Keratinocyte (primary cell): Measurements from ENCODE around the gene LHX5. TPM values are rescaled to one million over a fixed set of nuclear protein-coding genes. Genes with fewer than 3 reads are reported as not detected.

Experiments
- DNase-seq: peaks from one replicate; pipeline ENCODE4 v3.0.0-alpha.2; 2011; ENCODE audit warnings: low read depth, missing footprints, low spot score
- FAIRE-seq: peaks from 2 replicates; lab custom pipeline; 2011; peaks lifted over from hg19 to GRCh38; lab: Jason Lieb, UNC
- H2AFZ ChIP-seq: 2 replicates; pipeline ENCODE4 v1.6.0; 2012; ENCODE audit warnings: low read length, control low read depth, inconsistent platforms; ENCODE audit not compliant: control insufficient read depth
- H3K27ac ChIP-seq: 2 replicates; pipeline ENCODE4 v1.5.1; 2011; ENCODE audit warnings: low read length; ENCODE audit not compliant: control insufficient read depth, insufficient read depth
- H3K27me3 ChIP-seq: 3 replicates; pipeline ENCODE4 v1.6.0; 2011; ENCODE audit warnings: low read length; ENCODE audit not compliant: control insufficient read depth, insufficient read depth; ENCODE audit errors: extremely low read depth
- H3K36me3 ChIP-seq, 2 experiments: 2 replicates in 1 of 2; 3 replicates in 1 of 2; pipeline ENCODE4 v1.5.1; 2011; ENCODE audit warnings: low read length in 2 of 2, mild to moderate bottlenecking in 1 of 2; ENCODE audit not compliant: control insufficient read depth in 2 of 2, insufficient read depth in 2 of 2; ENCODE audit errors: extremely low read depth in 1 of 2
- H3K4me1 ChIP-seq: 3 replicates; pipeline ENCODE4 v1.5.1; 2011; ENCODE audit warnings: low read length; ENCODE audit not compliant: control insufficient read depth, insufficient read depth; ENCODE audit errors: extremely low read depth
- H3K4me2 ChIP-seq: 3 replicates; pipeline ENCODE4 v1.6.0; 2011; ENCODE audit warnings: low read depth, low read length; ENCODE audit not compliant: control insufficient read depth, insufficient read depth; ENCODE audit errors: extremely low read depth
- H3K4me3 ChIP-seq, 3 experiments: fragments of 200-600 bp in 1 of 3; sonication (generic) in 1 of 3; 2 replicates in 2 of 3; 3 replicates in 1 of 3; pipeline ENCODE4 v1.5.1; 2011 to 2016; ENCODE audit warnings: low read length in 3 of 3, mild to moderate bottlenecking in 3 of 3, control low read depth in 2 of 3, inconsistent platforms in 1 of 3, low read depth in 1 of 3, mixed read lengths in 1 of 3, mixed run types in 1 of 3, moderate library complexity in 1 of 3; ENCODE audit not compliant: control insufficient read depth in 2 of 3, insufficient read depth in 2 of 3; ENCODE audit errors: extremely low read depth in 1 of 3
- H3K79me2 ChIP-seq: 2 replicates; pipeline ENCODE4 v1.6.0; 2012; ENCODE audit warnings: low read length; ENCODE audit not compliant: control insufficient read depth, insufficient read depth
- H3K9ac ChIP-seq: 3 replicates; pipeline ENCODE4 v1.6.0; 2011; ENCODE audit warnings: low read length; ENCODE audit not compliant: control insufficient read depth, insufficient read depth; ENCODE audit errors: extremely low read depth
- H3K9me1 ChIP-seq: 3 replicates; pipeline ENCODE4 v1.6.0; 2011; ENCODE audit warnings: low read length; ENCODE audit not compliant: control insufficient read depth, insufficient read depth; ENCODE audit errors: extremely low read depth
- H3K9me3 ChIP-seq: 2 replicates; pipeline ENCODE4 v1.5.1; 2012; ENCODE audit warnings: low read depth, low read length; ENCODE audit not compliant: control insufficient read depth
- H4K20me1 ChIP-seq: 3 replicates; pipeline ENCODE4 v1.6.0; 2011; ENCODE audit warnings: low read length; ENCODE audit not compliant: control insufficient read depth, insufficient read depth; ENCODE audit errors: extremely low read depth
- CTCF ChIP-seq, 3 experiments: IDR thresholded peaks in 1 of 3; conservative IDR thresholded peaks in 1 of 3; optimal IDR thresholded peaks in 1 of 3; 2 replicates in 2 of 3; 3 replicates in 1 of 3; pipeline versions ENCODE3 to v1.5.1; 2011; ENCODE audit warnings: low read length in 3 of 3, mild to moderate bottlenecking in 3 of 3, moderate library complexity in 2 of 3, control low read depth in 1 of 3, inconsistent platforms in 1 of 3; ENCODE audit not compliant: insufficient read depth in 2 of 3; ENCODE audit errors: extremely low read depth in 1 of 3
- EZH2 ChIP-seq: IDR thresholded peaks from one replicate; pipeline ENCODE4 v1.6.1; 2012; ENCODE audit warnings: inconsistent platforms, mild to moderate bottlenecking, low read length, moderate library complexity
- dilution Hi-C: fragments of 300-500 bp; cut with MboI; formaldehyde crosslinking; loops from one replicate; pipeline ENCODE4 v1.7.0; 2020; ENCODE audit warnings: low sequenced_read_pairs; ENCODE audit not compliant: extremely low pct_ligation_motif_present
- polyA plus RNA-seq, 5 experiments: library from polyadenylated mRNA; depleted of rRNA in 3 of 5; stranded (reverse) in 3 of 5; stranded (forward) in 1 of 5; unstranded in 1 of 5; fragments of >200 nt; gene quantifications; 1 replicate in 1 of 5; 2 replicates in 3 of 5; 3 replicates in 1 of 5; pipeline versions ENCODE4 v1.2.1 to v1.2.3, GENCODE V29; 2011 to 2012; ENCODE audit warnings: missing spikeins in 2 of 5, low read depth in 1 of 5, low replicate concordance in 1 of 5

LHX5 gene
- polyA plus RNA-seq, 1 donor (not counting 4 experiments of a cell fraction or from before 2014, with no cell fraction given), result 0.04 TPM

- H3K4me2 ChIP-seq, result no peak overlapping the region
- dilution Hi-C loops, result no loop called here
- no peak for DNase-seq
Measured at GRCh38 chr12:113413488-113413939, 58.2 kb downstream of the LHX5 start.

More at GRCh38 chr12:113413488-113413939, 58.2 kb downstream of the LHX5 start:
- no peaks in the 10 kb centered on the region for H3K36me3 ChIP-seq
- H3K27me3 ChIP-seq, result peaks cover 12% of the 10 kb centered on the region
- no peaks in the 10 kb centered on the region for H3K9me3 ChIP-seq
- TF ChIP-seq CTCF (optimal IDR thresholded peaks at IDR 0.05 in 1 of 3, IDR thresholded peaks at IDR 0.05 in 1 of 3, conservative IDR thresholded peaks at IDR 0.05 in 1 of 3; ENCODE audit: extremely low read depth in 1 of 3, insufficient read depth in 2 of 3, low read length in 3 of 3) (no peak), EZH2 (no peak)
- no peaks in the 10 kb centered on the region for H3K4me1 ChIP-seq
- no peak overlapping the region for H3K27ac ChIP-seq
- H3K4me3 ChIP-seq, result no peak overlapping the region
- H4K20me1 ChIP-seq, result no peaks in the 10 kb centered on the region
- no peaks in the 10 kb centered on the region for H3K9me1 ChIP-seq
- H3K9ac ChIP-seq, result no peak overlapping the region
- H3K79me2 ChIP-seq, result no peaks in the 10 kb centered on the region
- FAIRE-seq, result no peak
- H2AFZ ChIP-seq, result no peak overlapping the region

Other genes starting within 250 kb of the LHX5 start
- 8.0 to 14.6 TPM (median 8.8 TPM) in 3 replicates for gene SLC8B1, start 136.8 kb downstream of the LHX5 start, polyA plus RNA-seq
- gene PLBD2, start 113.3 kb downstream of the LHX5 start, polyA plus RNA-seq, result 6.4 to 12.9 TPM (median 10.8 TPM) in 3 replicates
- gene SDS, start 68.0 kb downstream of the LHX5 start, polyA plus RNA-seq, result not detected in 3 replicates
- 1.4 to 4.7 TPM (median 1.9 TPM) in 3 replicates for gene SDSL, start 49.5 kb downstream of the LHX5 start, polyA plus RNA-seq